ENCODE data around the gene MPL.

GRCh38 chr1:43383449-43383848 is 45.8 kb downstream of the MPL start:
- TF ChIP-seq ZNF335 (tag by site-specific recombination; conservative IDR thresholded peaks at IDR 0.05) (no peak), ZNF132 (tag by site-specific recombination; IDR thresholded peaks at IDR 0.05; ENCODE audit: borderline replicate concordance) (no peak), ZNF274 (IDR thresholded peaks at IDR 0.05; ENCODE audit: low read length) (no peak), ZNF274 (tag by site-specific recombination; IDR thresholded peaks at IDR 0.05; ENCODE audit: borderline replicate concordance) (no peak), BCL11A (tag by site-specific recombination; IDR thresholded peaks at IDR 0.05; ENCODE audit: low read depth) (no peak), REPIN1 (tag by site-specific recombination; IDR thresholded peaks at IDR 0.05; ENCODE audit: low read depth) (no peak), GLI4 (tag by site-specific recombination; IDR thresholded peaks at IDR 0.05) (no peak), ZNF76 (tag by site-specific recombination; IDR thresholded peaks at IDR 0.05; ENCODE audit: borderline replicate concordance, low read depth) (no peak), SETDB1 (IDR thresholded peaks at IDR 0.05; ENCODE audit: insufficient read length, low read length) (no peak), ZNF214 (tag by site-specific recombination; IDR thresholded peaks at IDR 0.05; ENCODE audit: borderline replicate concordance) (no peak), GLIS1 (tag by site-specific recombination; IDR thresholded peaks at IDR 0.05) (no peak)
- TF ChIP-seq, protein P1, sequence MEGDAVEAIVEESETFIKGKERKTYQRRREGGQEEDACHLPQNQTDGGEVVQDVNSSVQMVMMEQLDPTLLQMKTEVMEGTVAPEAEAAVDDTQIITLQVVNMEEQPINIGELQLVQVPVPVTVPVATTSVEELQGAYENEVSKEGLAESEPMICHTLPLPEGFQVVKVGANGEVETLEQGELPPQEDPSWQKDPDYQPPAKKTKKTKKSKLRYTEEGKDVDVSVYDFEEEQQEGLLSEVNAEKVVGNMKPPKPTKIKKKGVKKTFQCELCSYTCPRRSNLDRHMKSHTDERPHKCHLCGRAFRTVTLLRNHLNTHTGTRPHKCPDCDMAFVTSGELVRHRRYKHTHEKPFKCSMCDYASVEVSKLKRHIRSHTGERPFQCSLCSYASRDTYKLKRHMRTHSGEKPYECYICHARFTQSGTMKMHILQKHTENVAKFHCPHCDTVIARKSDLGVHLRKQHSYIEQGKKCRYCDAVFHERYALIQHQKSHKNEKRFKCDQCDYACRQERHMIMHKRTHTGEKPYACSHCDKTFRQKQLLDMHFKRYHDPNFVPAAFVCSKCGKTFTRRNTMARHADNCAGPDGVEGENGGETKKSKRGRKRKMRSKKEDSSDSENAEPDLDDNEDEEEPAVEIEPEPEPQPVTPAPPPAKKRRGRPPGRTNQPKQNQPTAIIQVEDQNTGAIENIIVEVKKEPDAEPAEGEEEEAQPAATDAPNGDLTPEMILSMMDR (tag by site-specific recombination; IDR thresholded peaks at IDR 0.05), result peak; percentile 33; the same call in 1 of the 2 replicates
- TF ChIP-seq, protein P2, sequence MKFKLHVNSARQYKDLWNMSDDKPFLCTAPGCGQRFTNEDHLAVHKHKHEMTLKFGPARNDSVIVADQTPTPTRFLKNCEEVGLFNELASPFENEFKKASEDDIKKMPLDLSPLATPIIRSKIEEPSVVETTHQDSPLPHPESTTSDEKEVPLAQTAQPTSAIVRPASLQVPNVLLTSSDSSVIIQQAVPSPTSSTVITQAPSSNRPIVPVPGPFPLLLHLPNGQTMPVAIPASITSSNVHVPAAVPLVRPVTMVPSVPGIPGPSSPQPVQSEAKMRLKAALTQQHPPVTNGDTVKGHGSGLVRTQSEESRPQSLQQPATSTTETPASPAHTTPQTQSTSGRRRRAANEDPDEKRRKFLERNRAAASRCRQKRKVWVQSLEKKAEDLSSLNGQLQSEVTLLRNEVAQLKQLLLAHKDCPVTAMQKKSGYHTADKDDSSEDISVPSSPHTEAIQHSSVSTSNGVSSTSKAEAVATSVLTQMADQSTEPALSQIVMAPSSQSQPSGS (tag by site-specific recombination; IDR thresholded peaks at IDR 0.05; ENCODE audit: low read depth), result no peak
- TF ChIP-seq, protein P3, sequence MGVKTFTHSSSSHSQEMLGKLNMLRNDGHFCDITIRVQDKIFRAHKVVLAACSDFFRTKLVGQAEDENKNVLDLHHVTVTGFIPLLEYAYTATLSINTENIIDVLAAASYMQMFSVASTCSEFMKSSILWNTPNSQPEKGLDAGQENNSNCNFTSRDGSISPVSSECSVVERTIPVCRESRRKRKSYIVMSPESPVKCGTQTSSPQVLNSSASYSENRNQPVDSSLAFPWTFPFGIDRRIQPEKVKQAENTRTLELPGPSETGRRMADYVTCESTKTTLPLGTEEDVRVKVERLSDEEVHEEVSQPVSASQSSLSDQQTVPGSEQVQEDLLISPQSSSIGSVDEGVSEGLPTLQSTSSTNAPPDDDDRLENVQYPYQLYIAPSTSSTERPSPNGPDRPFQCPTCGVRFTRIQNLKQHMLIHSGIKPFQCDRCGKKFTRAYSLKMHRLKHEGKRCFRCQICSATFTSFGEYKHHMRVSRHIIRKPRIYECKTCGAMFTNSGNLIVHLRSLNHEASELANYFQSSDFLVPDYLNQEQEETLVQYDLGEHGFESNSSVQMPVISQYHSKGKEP (tag by site-specific recombination; IDR thresholded peaks at IDR 0.05), result no peak

All from HEK293 (cell line).